Stimulated activated CD4-positive, alpha-beta T cell treated with anti-CD3 and anti-CD28 coated beads, Interleukin-2, amount 100 ng/mL, for 24 hours (primary cell): ENCODE measurements around the gene OSMR.

Experiments used
- DNase-seq, 2 donors: peaks; one replicate each; pipeline ENCODE4 v3.0.0-alpha.2; 2020

The OSMR gene

DNA sequence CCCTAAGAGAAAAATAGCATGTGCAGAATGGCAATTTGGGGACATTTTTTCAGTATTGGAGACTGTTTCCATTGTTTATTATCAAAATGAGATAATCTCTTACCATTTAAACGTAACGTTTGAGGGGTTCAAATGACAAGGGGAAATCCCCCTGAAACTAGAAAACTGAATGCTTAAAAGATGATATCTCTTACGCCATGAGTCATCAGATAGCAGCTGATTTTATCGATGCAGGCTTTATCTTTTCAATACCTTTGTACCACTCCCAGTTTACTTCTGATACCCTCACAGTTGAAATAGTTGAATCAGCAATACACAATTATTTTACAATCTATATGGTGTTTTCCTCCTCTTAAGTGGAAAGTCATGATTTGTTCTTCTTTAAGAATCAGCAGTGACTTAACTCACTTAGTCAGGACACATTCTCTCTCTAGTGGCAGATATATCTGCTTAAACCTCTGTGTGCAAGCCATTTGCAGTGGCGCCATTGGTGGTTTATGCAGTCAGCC lies 29.2 kb downstream of the OSMR start:
- no peak for DNase-seq

DNA sequence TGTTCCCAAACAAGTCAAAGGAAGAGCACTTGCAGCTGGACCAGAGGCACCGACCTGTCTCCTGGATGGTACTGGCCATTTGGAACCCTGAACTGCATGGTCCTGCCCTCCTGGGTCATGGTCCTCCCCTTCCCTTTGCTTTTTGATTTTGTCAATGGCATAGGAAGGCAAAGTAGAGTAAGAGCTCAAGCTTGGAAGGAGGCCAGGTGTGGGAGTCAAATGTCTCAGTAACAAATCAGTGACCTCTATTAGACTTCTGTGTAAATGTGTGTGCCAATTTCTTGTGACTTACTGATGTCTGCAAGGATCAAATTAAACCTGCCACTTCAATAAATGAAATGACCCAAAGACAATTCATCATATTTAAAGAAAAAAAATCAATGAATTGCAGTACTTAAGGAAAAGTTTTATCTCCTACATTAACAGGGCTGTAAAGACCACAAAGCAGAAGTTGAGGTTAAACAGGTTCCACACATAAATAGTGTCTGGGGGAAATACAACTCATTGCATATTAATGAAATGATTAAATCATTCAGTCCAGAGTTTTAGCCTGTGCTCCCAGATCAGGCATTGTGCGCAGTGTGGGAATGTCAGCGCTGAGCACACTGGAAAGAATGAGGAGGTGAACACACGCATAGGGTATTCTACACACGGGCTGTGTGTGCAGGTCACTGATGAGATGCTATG lies 32.7 kb downstream of the OSMR start:
- DNase-seq: no peak

- no peak for DNase-seq
Measured at GRCh38 chr5:38879078-38879460, 33.3 kb downstream of the OSMR start.

DNA sequence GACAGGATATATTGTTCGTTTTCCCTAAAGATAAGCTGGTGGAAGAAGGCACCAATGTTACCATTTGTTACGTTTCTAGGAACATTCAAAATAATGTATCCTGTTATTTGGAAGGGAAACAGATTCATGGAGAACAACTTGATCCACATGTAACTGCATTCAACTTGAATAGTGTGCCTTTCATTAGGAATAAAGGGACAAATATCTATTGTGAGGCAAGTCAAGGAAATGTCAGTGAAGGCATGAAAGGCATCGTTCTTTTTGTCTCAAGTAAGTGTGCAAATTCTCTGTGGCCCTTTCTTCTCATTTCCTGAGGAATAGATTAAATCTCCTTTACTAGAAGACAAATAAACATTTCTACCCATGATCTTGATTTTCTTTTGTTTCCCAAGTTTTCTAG lies 38.0 kb downstream of the OSMR start:
- DNase-seq: no peak

DNA sequence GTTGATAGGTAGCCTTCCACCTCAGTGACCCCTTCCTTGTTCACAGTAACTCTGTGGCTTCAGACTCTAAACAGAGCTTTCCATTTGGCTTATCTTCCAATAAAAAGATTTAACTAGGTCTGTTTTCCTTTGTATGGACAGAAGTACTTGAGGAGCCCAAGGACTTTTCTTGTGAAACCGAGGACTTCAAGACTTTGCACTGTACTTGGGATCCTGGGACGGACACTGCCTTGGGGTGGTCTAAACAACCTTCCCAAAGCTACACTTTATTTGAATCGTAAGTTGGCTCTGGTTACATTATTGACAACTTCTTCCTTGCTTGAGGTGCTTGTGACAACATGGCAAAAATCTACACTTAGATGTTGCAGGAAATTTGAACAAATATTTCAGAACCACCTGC lies 39.4 kb downstream of the OSMR start:
- no peak for DNase-seq

GRCh38 chr5:38888041-38888440 lies 42.2 kb downstream of the OSMR start:
- no peak for DNase-seq

- DNase-seq: no peak
Measured at GRCh38 chr5:38889424-38889823, 43.6 kb downstream of the OSMR start.

DNA sequence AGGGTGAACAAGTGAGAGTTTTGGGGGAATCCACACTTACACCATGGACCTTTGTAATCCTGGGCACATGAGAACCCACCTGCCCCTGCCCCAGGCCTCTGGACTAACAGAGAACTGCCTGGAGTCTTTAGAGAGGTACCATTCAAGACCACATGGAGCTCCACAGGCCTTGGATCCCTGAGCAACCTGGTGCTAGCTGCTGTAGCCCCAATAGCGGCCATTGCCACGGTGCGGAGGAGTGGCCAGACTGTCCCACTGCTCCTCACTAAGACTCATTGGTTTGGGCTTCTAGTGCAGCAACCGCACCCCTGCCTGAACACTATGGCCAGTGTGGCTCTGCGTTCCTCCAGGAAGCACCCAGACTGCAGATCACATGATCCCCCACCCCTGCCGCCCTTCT lies 45.8 kb downstream of the OSMR start:
- no peak for DNase-seq

DNA sequence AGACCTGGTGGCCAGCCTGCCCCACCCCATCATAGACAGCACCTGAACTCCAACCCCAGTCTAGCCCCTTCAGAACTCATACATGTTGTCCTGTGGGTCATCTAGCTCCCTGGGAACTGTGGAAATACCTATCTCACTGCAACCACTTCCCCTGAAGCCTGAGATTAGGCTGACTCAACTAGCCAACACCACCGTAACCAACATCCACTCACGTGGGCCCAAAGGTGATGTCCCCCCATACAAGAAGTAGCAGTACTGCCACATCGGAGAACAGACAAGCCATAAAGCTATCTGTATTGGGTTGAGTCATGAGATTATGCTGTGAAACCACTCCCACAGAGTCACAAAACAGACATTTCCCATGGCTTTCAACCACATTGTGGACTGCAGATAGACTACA lies 46.6 kb downstream of the OSMR start:
- DNase-seq: no peak

- DNase-seq: no peak
Measured at GRCh38 chr5:38896760-38897159, 50.9 kb downstream of the OSMR start.

- no peak for DNase-seq
Measured at GRCh38 chr5:38899936-38900335, 54.1 kb downstream of the OSMR start.

GRCh38 chr5:38905516-38905915 lies 59.7 kb downstream of the OSMR start:
- DNase-seq: no peak

DNA sequence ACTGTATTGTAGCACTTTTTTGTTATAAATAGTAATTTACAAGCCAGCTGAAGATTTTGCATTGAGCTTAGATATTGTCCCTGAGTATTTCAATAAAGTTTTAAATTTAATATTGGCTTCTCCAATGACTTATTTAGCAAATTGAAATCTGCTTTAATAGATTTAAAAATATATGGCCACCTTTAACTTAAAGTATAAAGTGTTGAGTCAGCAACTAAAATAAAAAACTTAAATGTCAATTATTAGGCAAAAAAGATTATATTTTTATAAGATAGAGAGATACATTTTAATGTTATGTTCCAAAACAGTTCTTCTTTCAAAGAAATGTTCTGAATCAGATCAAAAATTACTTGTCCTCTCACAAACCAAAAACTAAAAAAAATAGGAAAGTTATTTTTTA lies 60.7 kb downstream of the OSMR start:
- DNase-seq: no peak

- DNase-seq: no peak
Measured at GRCh38 chr5:38911933-38912332, 66.1 kb downstream of the OSMR start.

DNA sequence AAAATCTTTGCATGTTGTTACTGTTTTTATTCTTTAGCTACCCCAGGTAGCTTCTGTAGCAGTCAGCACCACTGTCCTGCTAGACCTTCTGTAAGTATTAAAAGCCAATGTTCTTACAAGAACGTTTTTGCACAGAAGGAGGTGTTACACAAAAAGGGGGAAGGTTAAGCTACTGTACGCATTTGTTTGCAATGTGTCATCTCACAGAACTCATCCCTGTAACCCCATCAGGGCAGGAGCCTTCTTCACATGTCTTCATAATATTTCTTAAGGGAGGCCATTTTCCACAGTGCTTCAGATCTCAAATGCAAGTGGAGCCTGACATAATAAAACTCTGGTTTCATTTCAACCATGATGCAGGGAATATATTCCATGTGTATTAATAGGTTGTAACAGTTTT lies 67.9 kb downstream of the OSMR start:
- no peak for DNase-seq

DNA sequence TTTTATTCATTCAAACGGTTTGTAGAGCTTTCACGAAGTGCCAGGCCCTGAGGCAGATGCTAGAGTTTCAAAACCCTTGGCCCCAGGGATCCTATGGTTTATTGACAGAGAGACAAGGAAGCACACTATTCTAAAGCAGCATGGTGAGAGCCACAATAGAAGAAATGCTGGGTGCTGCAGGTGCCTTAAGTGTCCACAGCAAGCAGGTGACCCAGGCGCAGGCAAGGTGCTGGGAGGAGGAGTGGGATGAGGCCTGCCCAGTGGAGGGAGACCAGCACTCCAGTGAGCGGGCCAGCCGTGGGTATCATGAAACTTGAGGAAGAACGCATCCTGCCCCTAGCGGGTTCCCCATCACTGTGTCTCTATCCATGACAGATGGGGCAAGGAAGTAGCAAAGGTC lies 71.0 kb downstream of the OSMR start:
- DNase-seq: no peak

DNA sequence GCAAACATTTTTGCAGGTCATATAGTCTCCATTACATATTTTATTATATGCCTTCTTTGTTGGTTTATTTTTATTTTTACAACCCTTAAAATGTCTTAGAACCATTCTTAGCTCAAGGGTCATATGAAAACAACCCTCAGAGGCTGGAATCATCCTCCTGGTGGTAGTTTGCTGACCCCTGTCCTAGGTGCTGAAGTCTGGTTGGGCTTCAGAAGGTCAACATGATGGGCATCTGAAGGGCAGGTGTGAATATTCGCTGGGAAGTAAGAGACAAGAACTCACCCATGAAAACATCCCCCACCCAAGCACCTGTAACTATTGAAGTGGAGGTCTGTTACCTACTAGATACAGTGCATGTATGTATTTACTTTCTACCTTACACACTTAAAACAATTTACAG lies 75.4 kb downstream of the OSMR start:
- DNase-seq: no peak

DNA sequence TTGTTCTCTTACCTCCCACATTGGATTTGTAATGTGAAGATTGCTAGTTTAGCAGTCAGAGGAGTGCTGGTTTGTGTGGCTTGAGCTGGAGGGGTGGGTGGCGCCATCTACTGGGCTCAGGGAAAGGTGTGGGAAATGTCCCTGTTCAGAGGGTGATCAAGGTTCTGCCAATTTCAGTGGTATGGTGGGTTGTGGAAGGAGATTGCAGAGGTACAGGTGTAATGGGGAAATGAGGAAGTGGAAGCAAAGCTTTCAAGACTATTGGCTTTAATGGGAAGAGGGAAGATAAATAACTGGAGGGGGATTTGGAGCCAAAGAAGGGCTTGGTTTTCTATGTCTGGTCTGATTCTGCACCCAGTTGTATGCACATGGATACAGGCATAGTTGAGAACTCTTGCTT lies 76.4 kb downstream of the OSMR start:
- DNase-seq: peak; percentile 55 to 62

DNA sequence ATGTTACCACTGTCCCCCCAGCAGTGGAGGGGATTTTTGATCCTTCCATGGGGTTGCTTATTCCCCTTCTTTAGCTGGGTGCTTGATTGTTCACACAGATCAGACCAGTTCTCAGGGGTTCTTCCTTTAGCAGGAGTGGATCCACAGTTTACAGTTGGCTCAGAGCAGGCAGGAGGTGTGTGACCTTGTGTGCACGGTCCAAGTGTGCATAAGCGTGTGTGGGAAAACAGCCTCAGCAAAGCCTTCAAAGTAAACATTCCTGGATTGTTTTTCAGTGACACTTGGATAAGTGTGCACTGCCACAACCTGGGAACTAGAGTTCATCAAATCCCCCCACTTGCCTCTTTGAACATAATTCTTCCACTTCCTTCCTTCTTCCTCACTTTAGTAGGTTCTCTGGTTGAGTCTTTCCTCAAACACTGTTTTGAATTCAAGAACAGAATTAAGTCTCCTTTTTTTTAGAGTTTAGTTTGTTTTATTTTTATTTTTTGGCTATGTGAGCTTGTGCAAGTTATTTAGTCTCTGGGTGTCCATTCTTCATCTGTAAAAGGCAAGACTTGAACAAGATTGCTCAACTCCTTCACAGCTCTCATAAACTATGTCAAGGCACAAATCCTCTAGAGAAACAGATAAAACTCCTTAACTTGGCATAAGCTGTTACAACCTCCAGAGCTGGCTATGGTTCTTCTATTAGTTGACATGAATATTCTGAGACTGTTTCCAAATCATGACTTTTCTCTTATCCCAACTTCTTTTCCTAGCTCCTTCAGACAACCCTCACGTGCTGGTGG lies 78.0 kb downstream of the OSMR start:
- no peak for DNase-seq

GRCh38 chr5:38925154-38925925 lies 79.5 kb downstream of the OSMR start:
- DNase-seq: no peak

GRCh38 chr5:38926121-38926520 lies 80.3 kb downstream of the OSMR start:
- no peak for DNase-seq

DNA sequence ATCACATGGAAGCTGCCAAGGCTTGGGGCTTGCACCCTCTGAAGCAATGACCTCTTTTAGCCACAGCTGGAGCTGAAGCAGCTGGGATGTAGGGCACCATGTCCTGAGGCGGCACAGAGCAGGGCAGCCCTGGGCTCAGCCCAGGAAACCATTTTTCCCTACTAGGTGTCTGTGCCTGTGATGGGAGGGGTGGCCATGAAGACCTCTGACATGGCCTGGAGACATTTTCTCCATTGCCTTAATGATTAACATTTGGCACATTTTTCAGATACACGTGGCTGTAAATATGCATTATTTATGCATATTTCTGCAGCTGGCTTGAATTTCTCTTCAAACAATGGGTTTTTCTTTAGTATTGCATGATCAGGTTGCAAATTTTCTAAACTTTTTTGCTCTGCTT lies 81.7 kb downstream of the OSMR start:
- no peak for DNase-seq

DNA sequence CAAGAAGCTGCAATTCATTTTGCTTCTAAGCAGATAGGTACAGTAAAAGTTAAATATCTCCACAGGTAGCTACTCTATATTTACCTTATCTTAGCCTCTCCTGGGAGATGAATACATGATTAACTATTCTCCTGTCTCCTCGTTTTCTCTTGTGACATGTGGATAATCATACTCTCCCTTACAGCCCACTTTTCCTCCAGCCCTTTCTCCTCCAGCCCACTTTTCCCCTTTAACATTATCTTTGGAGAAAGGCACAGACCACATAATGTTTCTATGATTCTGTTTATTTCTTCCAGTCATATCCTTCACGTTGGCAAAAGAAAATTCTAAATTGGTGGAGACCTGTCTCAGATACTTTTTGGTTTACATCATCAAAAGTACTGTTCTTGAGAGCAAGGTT lies 84.0 kb downstream of the OSMR start:
- no peak for DNase-seq

DNA sequence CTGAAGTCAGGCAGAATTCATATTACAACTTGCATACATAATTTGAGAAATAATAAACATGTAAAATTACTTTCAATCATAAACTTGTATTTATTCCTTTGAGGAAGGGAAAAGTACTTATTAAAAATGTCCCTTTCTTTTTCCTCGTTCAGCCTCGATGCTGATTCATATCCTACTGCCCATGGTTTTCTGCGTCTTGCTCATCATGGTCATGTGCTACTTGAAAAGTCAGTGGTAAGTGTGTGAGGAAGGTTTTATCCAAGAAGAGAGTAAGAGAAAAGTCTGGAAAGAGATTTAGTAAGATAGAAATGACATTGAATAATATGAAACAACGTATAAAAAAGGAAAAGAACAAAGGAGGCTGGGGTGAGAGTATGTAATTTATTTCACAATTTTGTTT lies 85.9 kb downstream of the OSMR start:
- DNase-seq: no peak
